Measurements from ENCODE around the gene BSG. TPM values are rescaled to one million over a fixed set of nuclear protein-coding genes. Genes with fewer than 3 reads are reported as not detected.
A peak's percentile ranks its signal among the peaks of the same experiment; 100 is the strongest.

The BSG gene
- total and polyA plus RNA-seq, 9 of the 15 experiments (the other 6 are each of a cell fraction or from before 2014, with no cell fraction given) = 4.6 to 495 (median 187) TPM

DNA sequence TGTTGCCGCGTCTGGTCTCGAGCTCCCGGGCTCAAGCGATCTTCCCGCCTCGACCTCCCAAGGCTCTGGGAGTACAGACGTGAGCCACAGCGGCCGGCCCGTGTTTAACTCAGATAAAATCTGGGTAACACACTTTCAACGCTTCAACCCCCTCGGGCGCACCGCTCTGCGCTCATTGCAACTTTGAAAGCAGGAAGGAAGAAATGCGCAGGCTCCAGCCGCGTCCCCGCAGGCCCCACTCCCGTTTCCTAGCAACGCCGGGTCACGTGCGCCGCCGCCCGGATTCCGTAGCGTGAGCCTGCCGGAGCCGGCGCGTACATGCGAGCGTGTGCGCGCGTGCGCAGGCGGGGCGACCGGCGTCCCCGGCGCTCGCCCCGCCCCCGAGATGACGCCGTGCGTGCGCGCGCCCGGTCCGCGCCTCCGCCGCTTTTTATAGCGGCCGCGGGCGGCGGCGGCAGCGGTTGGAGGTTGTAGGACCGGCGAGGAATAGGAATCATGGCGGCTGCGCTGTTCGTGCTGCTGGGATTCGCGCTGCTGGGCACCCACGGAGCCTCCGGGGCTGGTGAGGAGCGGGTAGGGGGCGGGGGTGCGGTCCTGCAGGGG is at the start of gene BSG (continued):
- no peak for TF ChIP-seq ID3 (CRISPR knock-in tag; IDR thresholded peaks at IDR 0.05)
- TF ChIP-seq ID3 (tag; IDR thresholded peaks at IDR 0.05) = peak; percentile 69; the same call in 1 of the 2 replicates
- TF ChIP-seq CHD2 (IDR thresholded peaks at IDR 0.05; ENCODE audit: low read depth, low read length) = peak; percentile 64
- TF ChIP-seq ETV1 (tag; conservative IDR thresholded peaks at IDR 0.05; ENCODE audit: low read depth) = no peak
- TF ChIP-seq TBL1XR1 (IDR thresholded peaks at IDR 0.05; ENCODE audit: low read length in 2 of 2) = peak in 1 of 2 experiments; percentile 63; a peak in 2 of 4 replicates
- TF ChIP-seq, protein P1, sequence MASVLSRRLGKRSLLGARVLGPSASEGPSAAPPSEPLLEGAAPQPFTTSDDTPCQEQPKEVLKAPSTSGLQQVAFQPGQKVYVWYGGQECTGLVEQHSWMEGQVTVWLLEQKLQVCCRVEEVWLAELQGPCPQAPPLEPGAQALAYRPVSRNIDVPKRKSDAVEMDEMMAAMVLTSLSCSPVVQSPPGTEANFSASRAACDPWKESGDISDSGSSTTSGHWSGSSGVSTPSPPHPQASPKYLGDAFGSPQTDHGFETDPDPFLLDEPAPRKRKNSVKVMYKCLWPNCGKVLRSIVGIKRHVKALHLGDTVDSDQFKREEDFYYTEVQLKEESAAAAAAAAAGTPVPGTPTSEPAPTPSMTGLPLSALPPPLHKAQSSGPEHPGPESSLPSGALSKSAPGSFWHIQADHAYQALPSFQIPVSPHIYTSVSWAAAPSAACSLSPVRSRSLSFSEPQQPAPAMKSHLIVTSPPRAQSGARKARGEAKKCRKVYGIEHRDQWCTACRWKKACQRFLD (CRISPR knock-in tag; IDR thresholded peaks at IDR 0.05) = peak; percentile 28; the same call in 1 of the 2 replicates
- TF ChIP-seq DNMT1 (IDR thresholded peaks at IDR 0.05) = no peak
- TF ChIP-seq, protein P2, sequence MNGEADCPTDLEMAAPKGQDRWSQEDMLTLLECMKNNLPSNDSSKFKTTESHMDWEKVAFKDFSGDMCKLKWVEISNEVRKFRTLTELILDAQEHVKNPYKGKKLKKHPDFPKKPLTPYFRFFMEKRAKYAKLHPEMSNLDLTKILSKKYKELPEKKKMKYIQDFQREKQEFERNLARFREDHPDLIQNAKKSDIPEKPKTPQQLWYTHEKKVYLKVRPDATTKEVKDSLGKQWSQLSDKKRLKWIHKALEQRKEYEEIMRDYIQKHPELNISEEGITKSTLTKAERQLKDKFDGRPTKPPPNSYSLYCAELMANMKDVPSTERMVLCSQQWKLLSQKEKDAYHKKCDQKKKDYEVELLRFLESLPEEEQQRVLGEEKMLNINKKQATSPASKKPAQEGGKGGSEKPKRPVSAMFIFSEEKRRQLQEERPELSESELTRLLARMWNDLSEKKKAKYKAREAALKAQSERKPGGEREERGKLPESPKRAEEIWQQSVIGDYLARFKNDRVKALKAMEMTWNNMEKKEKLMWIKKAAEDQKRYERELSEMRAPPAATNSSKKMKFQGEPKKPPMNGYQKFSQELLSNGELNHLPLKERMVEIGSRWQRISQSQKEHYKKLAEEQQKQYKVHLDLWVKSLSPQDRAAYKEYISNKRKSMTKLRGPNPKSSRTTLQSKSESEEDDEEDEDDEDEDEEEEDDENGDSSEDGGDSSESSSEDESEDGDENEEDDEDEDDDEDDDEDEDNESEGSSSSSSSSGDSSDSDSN (IDR thresholded peaks at IDR 0.05; ENCODE audit: borderline replicate concordance in 1 of 2, low read depth in 2 of 2, low read length in 2 of 2) = peak in 1 of 2 experiments; percentile 80; a peak in 2 of 4 replicates
- TF ChIP-seq OTX1 (CRISPR knock-in tag; IDR thresholded peaks at IDR 0.05) = no peak
- peak; percentile 74; the same call in 1 of the 2 replicates for TF ChIP-seq ATF6 (CRISPR knock-in tag; IDR thresholded peaks at IDR 0.05)
- TF ChIP-seq SMARCB1 (IDR thresholded peaks at IDR 0.05; ENCODE audit: insufficient read length, low read depth) = no peak
